Neural cell (in vitro differentiated cells): ENCODE data around the gene UGT1A4. TPM values are rescaled to one million over a fixed set of nuclear protein-coding genes. Genes with fewer than 3 reads are reported as not detected.

Experiments
- H2AFZ ChIP-seq: fragments of 200-600, 300-800 bp; sonication (generic), shearing (Covaris generic); 2 replicates; pipeline ENCODE4 v1.6.0; 2014; ENCODE audit warnings: low read depth, mild to moderate bottlenecking, antibody characterized with exemption, low read length, moderate library complexity
- H3F3A ChIP-seq: fragments of 200-600 bp; shearing (Covaris generic); 2 replicates; pipeline ENCODE4 v1.6.1; 2016; ENCODE audit warnings: mild to moderate bottlenecking, moderate library complexity, mixed read lengths, antibody characterized with exemption, low read length; ENCODE audit not compliant: insufficient read depth, poor library complexity, severe bottlenecking
- H3K27ac ChIP-seq: fragments of 200-600, 300-800 bp; sonication (generic), shearing (Covaris generic); 2 replicates; pipeline ENCODE4 v1.5.1; 2014; ENCODE audit warnings: mild to moderate bottlenecking, low read length, moderate library complexity
- H3K27me3 ChIP-seq: fragments of 300-800, 200-600 bp; sonication (generic), shearing (Covaris generic); 2 replicates; pipeline ENCODE4 v1.6.0; 2014; ENCODE audit warnings: mild to moderate bottlenecking, low read depth, low read length, moderate library complexity; ENCODE audit not compliant: insufficient read depth
- H3K36me3 ChIP-seq: fragments of 300-800, 200-600 bp; sonication (generic), shearing (Covaris generic); 2 replicates; pipeline ENCODE4 v1.5.1; 2014; ENCODE audit warnings: mild to moderate bottlenecking, antibody characterized with exemption, low read length, moderate library complexity; ENCODE audit not compliant: insufficient read depth
- H3K4me2 ChIP-seq: fragments of 300-800, 200-600 bp; sonication (generic), shearing (Covaris generic); 2 replicates; pipeline ENCODE4 v1.6.0; 2014; ENCODE audit warnings: mild to moderate bottlenecking, low read length
- H3K4me3 ChIP-seq: fragments of 300-800, 200-600 bp; sonication (generic), shearing (Covaris generic); 2 replicates; pipeline ENCODE4 v1.5.1; 2014; ENCODE audit warnings: mild to moderate bottlenecking, low read length, moderate library complexity
- H3K79me2 ChIP-seq: fragments of 200-600 bp; shearing (Covaris generic); replicated peaks from 2 replicates; pipeline ENCODE4 v1.6.0; 2014; ENCODE audit warnings: mild to moderate bottlenecking, low read length, moderate library complexity; ENCODE audit not compliant: insufficient read depth
- H3K9ac ChIP-seq: fragments of 300-800, 200-600 bp; sonication (generic), shearing (Covaris generic); 2 replicates; pipeline ENCODE4 v1.6.1; 2016; ENCODE audit warnings: mild to moderate bottlenecking, low read length, mixed read lengths
- H3K9me2 ChIP-seq: fragments of 200-600 bp; shearing (Covaris generic); 2 replicates; pipeline ENCODE4 v1.6.1; 2016; ENCODE audit warnings: mild to moderate bottlenecking, low read length, mixed read lengths; ENCODE audit not compliant: insufficient read depth
- H3K9me3 ChIP-seq: fragments of 200-600, 300-800 bp; sonication (generic), shearing (Covaris generic); 2 replicates; pipeline ENCODE4 v1.6.1; 2016; ENCODE audit warnings: mild to moderate bottlenecking, mixed run types, low read length, moderate library complexity, mixed read lengths
- H4K20me1 ChIP-seq: fragments of 200-600 bp; shearing (Covaris generic); 2 replicates; pipeline ENCODE4 v1.6.1; 2016; ENCODE audit warnings: mild to moderate bottlenecking, mixed run types; ENCODE audit not compliant: insufficient read depth
- CTCF ChIP-seq: fragments of 450-650 bp; IDR thresholded peaks from 2 replicates; pipeline ENCODE4 v1.5.1; 2014; ENCODE audit warnings: antibody characterized with exemption, mild to moderate bottlenecking, moderate library complexity; ENCODE audit not compliant: poor library complexity, severe bottlenecking
- EP300 ChIP-seq: fragments of 450-650 bp; conservative IDR thresholded peaks from 2 replicates; pipeline ENCODE4 v1.6.1; 2014; ENCODE audit warnings: antibody characterized with exemption, mild to moderate bottlenecking, moderate library complexity; ENCODE audit not compliant: poor library complexity, severe bottlenecking
- EZH2 ChIP-seq: fragments of 200-600, 300-800 bp; shearing (Covaris generic), sonication (generic); IDR thresholded peaks from 2 replicates; pipeline ENCODE4 v1.6.1; 2014; ENCODE audit warnings: antibody characterized with exemption, low read length, borderline replicate concordance, mild to moderate bottlenecking; ENCODE audit not compliant: insufficient read depth, poor library complexity, severe bottlenecking
- MXI1 ChIP-seq: fragments of 450-650 bp; conservative IDR thresholded peaks from 2 replicates; pipeline ENCODE4 v1.6.1; 2014; ENCODE audit warnings: antibody characterized with exemption, mild to moderate bottlenecking; ENCODE audit not compliant: poor library complexity, severe bottlenecking
- POLR2AphosphoS5 ChIP-seq: IDR thresholded peaks from 2 replicates; pipeline ENCODE4 v1.6.1; 2012
- RAD21 ChIP-seq: fragments of 450-650 bp; conservative IDR thresholded peaks from 2 replicates; pipeline ENCODE4 v1.6.1; 2014; ENCODE audit warnings: antibody characterized with exemption, mild to moderate bottlenecking, moderate library complexity
- REST ChIP-seq: IDR thresholded peaks from 2 replicates; pipeline ENCODE4 v1.6.1; 2012; ENCODE audit warnings: borderline replicate concordance
- SMC3 ChIP-seq: fragments of 450-650 bp; conservative IDR thresholded peaks from 2 replicates; pipeline ENCODE4 v1.6.1; 2014; ENCODE audit warnings: antibody characterized with exemption, mild to moderate bottlenecking, moderate library complexity; ENCODE audit not compliant: poor library complexity
- TAF1 ChIP-seq: IDR thresholded peaks from 2 replicates; pipeline ENCODE4 v1.6.1; 2012; ENCODE audit warnings: low read depth
- polyA plus RNA-seq: library from polyadenylated mRNA; depleted of rRNA; stranded (reverse); fragments of >200 nt; gene quantifications from 2 replicates; pipeline ENCODE4 v1.2.3, GENCODE V29; 2014

Gene UGT1A4
- polyA plus RNA-seq, 1 donor from 2014 or later: not detected

GRCh38 chr2:233692648-233693047 is 25.9 kb upstream of the UGT1A4 start, which contains the start of gene UGT1A6:
Gene UGT1A6 (plus strand): TSS chr2:233692890. CDS start chr2:233693005, 115 bp downstream.
- no peaks in the 10 kb centered on the region for H3K9me3 ChIP-seq
- no peaks in the 10 kb centered on the region for H3K9me2 ChIP-seq
- H3K4me2 ChIP-seq: no peak within 1 kb of the TSS
- no peaks in the 10 kb centered on the region for H3K27me3 ChIP-seq
- no peak within 1 kb of the TSS for H3K27ac ChIP-seq
- no peak within 1 kb of the TSS for H2AFZ ChIP-seq
- H4K20me1 ChIP-seq: no peaks in the 10 kb centered on the region
- H3K79me2 ChIP-seq: no peaks in the 10 kb centered on the region
- TF ChIP-seq CTCF (no peak), MXI1 (no peak), RAD21 (no peak), EP300 (no peak), POLR2AphosphoS5 (no peak), EZH2 (no peak), TAF1 (no peak), REST (no peak), SMC3 (no peak)
- no peak within 1 kb of the TSS for H3K4me3 ChIP-seq
- no peaks in the 10 kb centered on the region for H3K36me3 ChIP-seq
- H3K9ac ChIP-seq: no peak within 1 kb of the TSS
- H3F3A ChIP-seq: no peaks in the 10 kb centered on the region

GRCh38 chr2:233693963-233694362 is 24.6 kb upstream of the UGT1A4 start:
- no peak for TF ChIP-seq RAD21
- TF ChIP-seq REST: no peak
- TF ChIP-seq SMC3: no peak
- Histone ChIP-seq H3K9me2 (no peaks in the 10 kb centered on the region), H3K36me3 (no peaks in the 10 kb centered on the region), H3K27ac (no peak overlapping the region), H3K79me2 (no peaks in the 10 kb centered on the region), H3K27me3 (no peaks in the 10 kb centered on the region), H2AFZ (no peak overlapping the region), H3K9ac (no peak overlapping the region), H3K4me2 (no peak overlapping the region), H3K9me3 (no peaks in the 10 kb centered on the region), H3K4me3 (no peak overlapping the region), H3F3A (no peaks in the 10 kb centered on the region), H4K20me1 (no peaks in the 10 kb centered on the region)
